ENCODE data around the gene KIAA0513.

DNA sequence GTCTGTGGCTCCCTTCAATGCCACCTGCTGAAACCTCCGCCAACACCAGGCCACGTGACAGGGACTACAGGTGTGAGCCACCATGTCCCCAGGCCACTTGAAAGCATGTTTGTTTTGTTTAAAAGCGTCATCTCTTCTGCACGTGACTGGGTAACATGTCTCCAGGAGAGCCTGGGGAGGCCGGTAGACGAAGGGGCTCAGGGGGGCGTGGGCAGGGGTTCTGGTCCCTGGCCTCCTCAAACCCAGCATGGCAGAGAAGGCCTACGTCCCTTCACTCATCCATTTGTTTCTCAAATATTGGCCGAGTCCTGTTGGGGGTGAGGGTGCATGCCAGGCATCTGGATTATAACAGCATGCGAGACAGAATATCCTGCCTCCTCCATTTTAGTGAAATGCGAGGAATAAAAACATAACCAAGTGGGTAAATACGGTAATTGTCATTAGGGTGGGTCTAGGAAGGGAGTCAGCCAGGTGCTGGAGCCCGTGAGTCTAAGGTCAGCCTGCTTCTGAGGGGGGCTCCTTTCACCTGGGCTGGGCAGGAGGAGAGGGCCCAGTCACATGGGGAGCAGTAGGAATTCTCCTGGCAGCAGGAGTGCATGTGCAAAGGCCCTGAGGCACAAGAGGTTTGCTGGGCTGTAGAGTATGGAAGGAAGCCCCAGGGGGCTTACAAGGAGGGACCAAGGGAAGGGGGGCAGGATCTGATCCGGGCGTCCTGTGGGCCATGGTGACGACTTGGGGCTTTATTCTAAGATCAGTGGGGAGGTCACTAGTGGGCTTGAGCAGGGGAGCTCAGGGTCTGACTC is 111.4 kb downstream of the KIAA0513 start:
- TF ChIP-seq, protein P1, sequence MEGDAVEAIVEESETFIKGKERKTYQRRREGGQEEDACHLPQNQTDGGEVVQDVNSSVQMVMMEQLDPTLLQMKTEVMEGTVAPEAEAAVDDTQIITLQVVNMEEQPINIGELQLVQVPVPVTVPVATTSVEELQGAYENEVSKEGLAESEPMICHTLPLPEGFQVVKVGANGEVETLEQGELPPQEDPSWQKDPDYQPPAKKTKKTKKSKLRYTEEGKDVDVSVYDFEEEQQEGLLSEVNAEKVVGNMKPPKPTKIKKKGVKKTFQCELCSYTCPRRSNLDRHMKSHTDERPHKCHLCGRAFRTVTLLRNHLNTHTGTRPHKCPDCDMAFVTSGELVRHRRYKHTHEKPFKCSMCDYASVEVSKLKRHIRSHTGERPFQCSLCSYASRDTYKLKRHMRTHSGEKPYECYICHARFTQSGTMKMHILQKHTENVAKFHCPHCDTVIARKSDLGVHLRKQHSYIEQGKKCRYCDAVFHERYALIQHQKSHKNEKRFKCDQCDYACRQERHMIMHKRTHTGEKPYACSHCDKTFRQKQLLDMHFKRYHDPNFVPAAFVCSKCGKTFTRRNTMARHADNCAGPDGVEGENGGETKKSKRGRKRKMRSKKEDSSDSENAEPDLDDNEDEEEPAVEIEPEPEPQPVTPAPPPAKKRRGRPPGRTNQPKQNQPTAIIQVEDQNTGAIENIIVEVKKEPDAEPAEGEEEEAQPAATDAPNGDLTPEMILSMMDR (IDR thresholded peaks at IDR 0.05): no peak
- no peak for TF ChIP-seq POLR2A (IDR thresholded peaks at IDR 0.05)
- TF ChIP-seq EP300 (IDR thresholded peaks at IDR 0.05): no peak
